Airway epithelial cell (primary cell): ENCODE measurements around the gene ZNF438. TPM values are rescaled to one million over a fixed set of nuclear protein-coding genes. Genes with fewer than 3 reads are reported as not detected.

Experiments used
- total RNA-seq: library from RNA; depleted of rRNA; stranded (reverse); fragments of >200 nt; gene quantifications from 2 replicates; pipeline ENCODE4 v1.2.3, GENCODE V29; 2015

Gene ZNF438, protein sequence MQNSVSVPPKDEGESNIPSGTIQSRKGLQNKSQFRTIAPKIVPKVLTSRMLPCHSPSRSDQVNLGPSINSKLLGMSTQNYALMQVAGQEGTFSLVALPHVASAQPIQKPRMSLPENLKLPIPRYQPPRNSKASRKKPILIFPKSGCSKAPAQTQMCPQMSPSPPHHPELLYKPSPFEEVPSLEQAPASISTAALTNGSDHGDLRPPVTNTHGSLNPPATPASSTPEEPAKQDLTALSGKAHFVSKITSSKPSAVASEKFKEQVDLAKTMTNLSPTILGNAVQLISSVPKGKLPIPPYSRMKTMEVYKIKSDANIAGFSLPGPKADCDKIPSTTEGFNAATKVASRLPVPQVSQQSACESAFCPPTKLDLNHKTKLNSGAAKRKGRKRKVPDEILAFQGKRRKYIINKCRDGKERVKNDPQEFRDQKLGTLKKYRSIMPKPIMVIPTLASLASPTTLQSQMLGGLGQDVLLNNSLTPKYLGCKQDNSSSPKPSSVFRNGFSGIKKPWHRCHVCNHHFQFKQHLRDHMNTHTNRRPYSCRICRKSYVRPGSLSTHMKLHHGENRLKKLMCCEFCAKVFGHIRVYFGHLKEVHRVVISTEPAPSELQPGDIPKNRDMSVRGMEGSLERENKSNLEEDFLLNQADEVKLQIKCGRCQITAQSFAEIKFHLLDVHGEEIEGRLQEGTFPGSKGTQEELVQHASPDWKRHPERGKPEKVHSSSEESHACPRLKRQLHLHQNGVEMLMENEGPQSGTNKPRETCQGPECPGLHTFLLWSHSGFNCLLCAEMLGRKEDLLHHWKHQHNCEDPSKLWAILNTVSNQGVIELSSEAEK
- total RNA-seq = 2.0 and 2.5 TPM in 2 replicates

GRCh38 chr10:31031558-31032257 lies at the start of gene ZNF438:
TSS of gene ZNF438 (minus strand) at chr10:31031865. CDS start at chr10:30877034, 154,831 bp downstream.

